Measurements from ENCODE around the gene UFM1.

GRCh38 chr13:38334845-38335244 is 14.8 kb upstream of the UFM1 start:
- TF ChIP-seq, protein P1, sequence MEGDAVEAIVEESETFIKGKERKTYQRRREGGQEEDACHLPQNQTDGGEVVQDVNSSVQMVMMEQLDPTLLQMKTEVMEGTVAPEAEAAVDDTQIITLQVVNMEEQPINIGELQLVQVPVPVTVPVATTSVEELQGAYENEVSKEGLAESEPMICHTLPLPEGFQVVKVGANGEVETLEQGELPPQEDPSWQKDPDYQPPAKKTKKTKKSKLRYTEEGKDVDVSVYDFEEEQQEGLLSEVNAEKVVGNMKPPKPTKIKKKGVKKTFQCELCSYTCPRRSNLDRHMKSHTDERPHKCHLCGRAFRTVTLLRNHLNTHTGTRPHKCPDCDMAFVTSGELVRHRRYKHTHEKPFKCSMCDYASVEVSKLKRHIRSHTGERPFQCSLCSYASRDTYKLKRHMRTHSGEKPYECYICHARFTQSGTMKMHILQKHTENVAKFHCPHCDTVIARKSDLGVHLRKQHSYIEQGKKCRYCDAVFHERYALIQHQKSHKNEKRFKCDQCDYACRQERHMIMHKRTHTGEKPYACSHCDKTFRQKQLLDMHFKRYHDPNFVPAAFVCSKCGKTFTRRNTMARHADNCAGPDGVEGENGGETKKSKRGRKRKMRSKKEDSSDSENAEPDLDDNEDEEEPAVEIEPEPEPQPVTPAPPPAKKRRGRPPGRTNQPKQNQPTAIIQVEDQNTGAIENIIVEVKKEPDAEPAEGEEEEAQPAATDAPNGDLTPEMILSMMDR (IDR thresholded peaks at IDR 0.05; ENCODE audit: insufficient read depth, low read depth, low read length): no peak
- no peak for TF ChIP-seq EZH2 (IDR thresholded peaks at IDR 0.05; ENCODE audit: insufficient read depth, low read length)

All from astrocyte (in vitro differentiated cells and primary cell).